NCI-H2171 (cell line): ENCODE results near the gene FAM13A.

Experiments
- DNase-seq: peaks from one replicate; lab custom pipeline; 2025; lab: John Stamatoyannopoulos, UW

Gene FAM13A

GRCh38 chr4:88775026-88775425 is 282.0 kb downstream of the FAM13A start:
- DNase-seq = no peak

- no peak for DNase-seq
Observed at GRCh38 chr4:88771883-88772450, 285.0 kb downstream of the FAM13A start.

GRCh38 chr4:88765729-88766128 is 291.3 kb downstream of the FAM13A start:
- no peak for DNase-seq

- no peak for DNase-seq
Observed at GRCh38 chr4:88763075-88763474, 293.9 kb downstream of the FAM13A start.

- DNase-seq = no peak
Observed at GRCh38 chr4:88761861-88762523, 295.0 kb downstream of the FAM13A start.

- DNase-seq = no peak
Observed at GRCh38 chr4:88761342-88761741, 295.6 kb downstream of the FAM13A start.

GRCh38 chr4:88759895-88760290 is 297.1 kb downstream of the FAM13A start:
- no peak for DNase-seq

GRCh38 chr4:88759039-88759894 is 297.7 kb downstream of the FAM13A start:
- peak; percentile 16 for DNase-seq

- no peak for DNase-seq
Observed at GRCh38 chr4:88758264-88758663, 298.7 kb downstream of the FAM13A start.

GRCh38 chr4:88757776-88758175 is 299.2 kb downstream of the FAM13A start:
- DNase-seq = no peak

- no peak for DNase-seq
Observed at GRCh38 chr4:88757067-88757466, 299.9 kb downstream of the FAM13A start.

GRCh38 chr4:88756149-88756548 is 300.8 kb downstream of the FAM13A start:
- no peak for DNase-seq

GRCh38 chr4:88755454-88755853 is 301.5 kb downstream of the FAM13A start:
- DNase-seq = no peak

- no peak for DNase-seq
Observed at GRCh38 chr4:88754796-88755195, 302.2 kb downstream of the FAM13A start.

GRCh38 chr4:88753658-88754571 is 303.1 kb downstream of the FAM13A start:
- no peak for DNase-seq

GRCh38 chr4:88752754-88753153 is 304.2 kb downstream of the FAM13A start:
- no peak for DNase-seq

GRCh38 chr4:88752076-88752463 is 304.9 kb downstream of the FAM13A start:
- no peak for DNase-seq

- no peak for DNase-seq
Observed at GRCh38 chr4:88751258-88752075, 305.5 kb downstream of the FAM13A start.

GRCh38 chr4:88750369-88750768 is 306.6 kb downstream of the FAM13A start:
- no peak for DNase-seq

GRCh38 chr4:88747351-88747750 is 309.6 kb downstream of the FAM13A start:
- no peak for DNase-seq

- no peak for DNase-seq
Observed at GRCh38 chr4:88746206-88746605, 310.8 kb downstream of the FAM13A start.
